Measurements from ENCODE around the gene RTEL1. TPM values are rescaled to one million over a fixed set of nuclear protein-coding genes. Genes with fewer than 3 reads are reported as not detected.

Gene RTEL1
- total RNA-seq, 1 experiment from 2014 or later: 39.2 TPM

- CTCF ChIA-PET: interaction anchor here (1.0 kb wide), 1 partner anchor 8 kb away, joined by 3 read pairs; no protein-coding TSS in a partner anchor
- Mint-ChIP-seq H3K4me1 (ENCODE audit: insufficient read depth, unreplicated experiment) (peaks cover 7% of the 10 kb centered on the region), H3K36me3 (ENCODE audit: insufficient read depth, unreplicated experiment) (no peaks in the 10 kb centered on the region), H3K27me3 (ENCODE audit: insufficient read depth, unreplicated experiment) (no peaks in the 10 kb centered on the region), H3K4me3 (ENCODE audit: unreplicated experiment) (no peak overlapping the region), H3K9me3 (ENCODE audit: unreplicated experiment) (no peaks in the 10 kb centered on the region), H3K27ac (ENCODE audit: low read depth, unreplicated experiment) (no peak overlapping the region)
- intact Hi-C loops (cut with micrococcal nuclease): no loop called here
- BruUV-seq (replicated peaks): no TSS peak
- POLR2A ChIA-PET: no interaction called here
- no peak for DNase-seq (ENCODE audit: unreplicated experiment)
- TF ChIP-seq CTCF (IDR thresholded peaks at IDR 0.05; ENCODE audit: unreplicated experiment): no peak
Observed at GRCh38 chr20:63653974-63654668, 4.0 kb upstream of the RTEL1 start.

GRCh38 chr20:63655249-63655648 lies 2.9 kb upstream of the RTEL1 start:
- ChIA-PET POLR2A (interaction anchor here (0.6 kb wide), 1 partner anchor 1004 kb away, joined by 4 read pairs; no protein-coding TSS in a partner anchor), CTCF (interaction anchor here (0.7 to 1.0 kb wide), 2 partner anchors 10 to 317 kb away, joined by 3 read pairs; no protein-coding TSS in a partner anchor)
- no peaks in the 10 kb centered on the region for H3K9me3 Mint-ChIP-seq (ENCODE audit: unreplicated experiment)
- H3K4me1 Mint-ChIP-seq (ENCODE audit: insufficient read depth, unreplicated experiment): peaks cover 16% of the 10 kb centered on the region
- no peak overlapping the region for H3K4me3 Mint-ChIP-seq (ENCODE audit: unreplicated experiment)
- no peak overlapping the region for H3K27ac Mint-ChIP-seq (ENCODE audit: low read depth, unreplicated experiment)
- H3K36me3 Mint-ChIP-seq (ENCODE audit: insufficient read depth, unreplicated experiment): peaks cover under 1% of the 10 kb centered on the region
- no TSS peak for BruUV-seq (replicated peaks)
- no peak for TF ChIP-seq CTCF (IDR thresholded peaks at IDR 0.05; ENCODE audit: unreplicated experiment)
- no peaks in the 10 kb centered on the region for H3K27me3 Mint-ChIP-seq (ENCODE audit: insufficient read depth, unreplicated experiment)
- DNase-seq (ENCODE audit: unreplicated experiment): no peak
- intact Hi-C loops (cut with micrococcal nuclease): loop anchor here (5.0 kb wide), 1 partner anchor 42 kb away; the partner anchor contains the start of gene TNFRSF6B

GRCh38 chr20:63656451-63656850 lies 1.7 kb upstream of the RTEL1 start:
- intact Hi-C loops (cut with micrococcal nuclease): loop anchor here (5.0 kb wide), 1 partner anchor 41 kb away; the partner anchor contains the start of gene TNFRSF6B
- CTCF ChIA-PET: no interaction called here
- H3K4me3 Mint-ChIP-seq (ENCODE audit: unreplicated experiment): no peak overlapping the region
- POLR2A ChIA-PET: interaction anchor here (0.7 kb wide), 1 partner anchor 208 kb away, joined by 3 read pairs; no protein-coding TSS in a partner anchor
- peaks cover 13% of the 10 kb centered on the region for H3K4me1 Mint-ChIP-seq (ENCODE audit: insufficient read depth, unreplicated experiment)
- H3K36me3 Mint-ChIP-seq (ENCODE audit: insufficient read depth, unreplicated experiment): peaks cover 6% of the 10 kb centered on the region
- no peak overlapping the region for H3K27ac Mint-ChIP-seq (ENCODE audit: low read depth, unreplicated experiment)
- H3K27me3 Mint-ChIP-seq (ENCODE audit: insufficient read depth, unreplicated experiment): no peaks in the 10 kb centered on the region
- no peaks in the 10 kb centered on the region for H3K9me3 Mint-ChIP-seq (ENCODE audit: unreplicated experiment)
- no TSS peak for BruUV-seq (replicated peaks)
- DNase-seq (ENCODE audit: unreplicated experiment): no peak
- TF ChIP-seq CTCF (IDR thresholded peaks at IDR 0.05; ENCODE audit: unreplicated experiment): no peak

- Mint-ChIP-seq H3K36me3 (ENCODE audit: insufficient read depth, unreplicated experiment) (peaks cover 6% of the 10 kb centered on the region), H3K9me3 (ENCODE audit: unreplicated experiment) (no peaks in the 10 kb centered on the region), H3K27ac (ENCODE audit: low read depth, unreplicated experiment) (peak overlapping the region; percentile 97), H3K4me1 (ENCODE audit: insufficient read depth, unreplicated experiment) (peaks cover 9% of the 10 kb centered on the region), H3K4me3 (ENCODE audit: unreplicated experiment) (peak overlapping the region; percentile 88), H3K27me3 (ENCODE audit: insufficient read depth, unreplicated experiment) (no peaks in the 10 kb centered on the region)
- BruUV-seq (replicated peaks): no TSS peak
- DNase-seq (ENCODE audit: unreplicated experiment): no peak
- intact Hi-C loops (cut with micrococcal nuclease): loop anchor here (5.0 kb wide), 1 partner anchor 40 kb away; the partner anchor contains the start of gene TNFRSF6B
- CTCF ChIA-PET: interaction anchor here (0.8 to 1.5 kb wide), 2 partner anchors 12 to 119 kb away, joined by 3 to 4 read pairs; no protein-coding TSS in a partner anchor
- POLR2A ChIA-PET: interaction anchor here (0.6 to 2.6 kb wide), 19 partner anchors 9 to 719 kb away, joined by 3 to 48 read pairs (median 10); partner anchors contain the start of genes ARFRP1, GID8, GMEB2 and PTK6
- TF ChIP-seq CTCF (IDR thresholded peaks at IDR 0.05; ENCODE audit: unreplicated experiment): no peak
Observed at GRCh38 chr20:63657260-63657936, 714 bp upstream of the RTEL1 start.

Data from MCF 10A (cell line).